Right lung (tissue), 5 donors: ENCODE data around the gene LZTR1. TPM values are rescaled to one million over a fixed set of nuclear protein-coding genes. Genes with fewer than 3 reads are reported as not detected.
"Not testable (repeated sequence)": the region's sequence is repeated elsewhere in the genome, so short reads cannot be mapped to it uniquely, and the experiment has no call there.

Source experiments
- DNase-seq, 2 donors: peaks; one replicate each; pipeline ENCODE4 v3.0.0-alpha.2; 2013
- polyA plus RNA-seq, 5 donors: library from polyadenylated mRNA; unstranded; fragments of 120-200 nt; gene quantifications; one replicate each; pipeline versions ENCODE4 v1.2.1 to v1.2.3, GENCODE V29; 2013; ENCODE audit warnings: inconsistent platforms in 1 of 5, low replicate concordance in 1 of 5; ENCODE audit not compliant: insufficient read length in 5 of 5, insufficient read depth in 1 of 5

The LZTR1 gene
- polyA plus RNA-seq, 5 donors: 43.4 to 67.5 (median 55.6) TPM

- no peak for DNase-seq
These were observed 13.4 kb downstream of the LZTR1 start for GRCh38 chr22:20995329-20996030.

GRCh38 chr22:20996031-20996410 is 13.9 kb downstream of the LZTR1 start:
- DNase-seq: no peak

- no peak for DNase-seq
These were observed 14.8 kb downstream of the LZTR1 start for GRCh38 chr22:20996598-20997535.

GRCh38 chr22:20997536-20998257 is 15.6 kb downstream of the LZTR1 start:
- no peak for DNase-seq

- no peak for DNase-seq
These were observed 16.6 kb downstream of the LZTR1 start for GRCh38 chr22:20998411-20999336.

GRCh38 chr22:20999350-21000206 is 17.5 kb downstream of the LZTR1 start:
- DNase-seq: no peak

- DNase-seq: no peak
These were observed 18.3 kb downstream of the LZTR1 start for GRCh38 chr22:21000207-21000986.

- DNase-seq: no peak
These were observed 19.0 kb downstream of the LZTR1 start for GRCh38 chr22:21000987-21001600.

- peak; percentile 97 to 99 for DNase-seq
These were observed 19.7 kb downstream of the LZTR1 start, which contains the start of gene THAP7 for GRCh38 chr22:21001601-21002325. Gene THAP7, minus strand, starts transcription at chr22:21002118. Its CDS starts 207 bp downstream, at chr22:21001911.

- DNase-seq: no peak
These were observed 21.7 kb downstream of the LZTR1 start for GRCh38 chr22:21003782-21004181.

- not testable (repeated sequence) for DNase-seq
These were observed 27.1 kb downstream of the LZTR1 start for GRCh38 chr22:21009208-21009607.

GRCh38 chr22:21009638-21010425 is 27.7 kb downstream of the LZTR1 start:
- peak in 1 of 2 donors; percentile 36 for DNase-seq

GRCh38 chr22:21010426-21011113 is 28.5 kb downstream of the LZTR1 start:
- no peak for DNase-seq

- no peak for DNase-seq
These were observed 30.6 kb downstream of the LZTR1 start for GRCh38 chr22:21012446-21013407.

GRCh38 chr22:21013657-21014201 is 31.6 kb downstream of the LZTR1 start:
- DNase-seq: no peak
